Measurements from ENCODE around the gene SYNDIG1. TPM values are rescaled to one million over a fixed set of nuclear protein-coding genes. Genes with fewer than 3 reads are reported as not detected.

SYNDIG1 gene
- total RNA-seq, 2 experiments from 2014 or later, result not detected

DNA sequence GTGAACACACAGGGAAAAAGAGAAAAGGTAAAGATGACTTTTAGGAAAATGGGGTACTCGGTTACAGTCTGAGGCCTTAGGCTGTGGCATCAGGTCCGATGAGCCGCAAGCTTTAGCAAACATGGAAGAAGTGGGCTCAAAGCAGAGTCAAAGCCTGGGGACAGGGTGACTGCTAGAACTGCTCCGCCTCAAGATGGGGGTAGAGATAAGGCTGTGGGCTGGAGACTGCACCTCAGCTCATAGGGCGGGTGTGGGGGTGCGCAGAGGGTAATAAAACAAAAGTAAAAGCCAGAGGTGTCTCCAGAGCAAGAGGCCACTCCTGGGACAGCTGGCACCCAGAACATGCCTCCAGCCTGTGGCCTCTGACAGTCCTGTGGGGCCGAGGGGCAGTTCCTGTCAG lies 21.3 kb upstream of the SYNDIG1 start:
- intact Hi-C loops (cut with micrococcal nuclease; ENCODE audit: unreplicated experiment), result no loop called here
- no peak overlapping the region for H3K4me3 ChIP-seq (ENCODE audit: low read depth, low read length, poor library complexity, severe bottlenecking)
- no peak overlapping the region for H3K27ac ChIP-seq (ENCODE audit: low read depth, low read length, poor library complexity, severe bottlenecking)
- no peaks in the 10 kb centered on the region for H4K20me1 ChIP-seq (ENCODE audit: insufficient read depth, low read length)
- no peaks in the 10 kb centered on the region for H3K36me3 ChIP-seq (ENCODE audit: insufficient read depth, low read length)
- ChIA-PET POLR2A (no interaction called here), CTCF (ENCODE audit: unreplicated experiment) (no interaction called here)
- H3K9me3 ChIP-seq (ENCODE audit: low read length), result no peaks in the 10 kb centered on the region
- TF ChIP-seq EZH2phosphoT487 (IDR thresholded peaks at IDR 0.05; ENCODE audit: borderline replicate concordance, low read depth, low read length), result no peak
- TF ChIP-seq, protein P1, sequence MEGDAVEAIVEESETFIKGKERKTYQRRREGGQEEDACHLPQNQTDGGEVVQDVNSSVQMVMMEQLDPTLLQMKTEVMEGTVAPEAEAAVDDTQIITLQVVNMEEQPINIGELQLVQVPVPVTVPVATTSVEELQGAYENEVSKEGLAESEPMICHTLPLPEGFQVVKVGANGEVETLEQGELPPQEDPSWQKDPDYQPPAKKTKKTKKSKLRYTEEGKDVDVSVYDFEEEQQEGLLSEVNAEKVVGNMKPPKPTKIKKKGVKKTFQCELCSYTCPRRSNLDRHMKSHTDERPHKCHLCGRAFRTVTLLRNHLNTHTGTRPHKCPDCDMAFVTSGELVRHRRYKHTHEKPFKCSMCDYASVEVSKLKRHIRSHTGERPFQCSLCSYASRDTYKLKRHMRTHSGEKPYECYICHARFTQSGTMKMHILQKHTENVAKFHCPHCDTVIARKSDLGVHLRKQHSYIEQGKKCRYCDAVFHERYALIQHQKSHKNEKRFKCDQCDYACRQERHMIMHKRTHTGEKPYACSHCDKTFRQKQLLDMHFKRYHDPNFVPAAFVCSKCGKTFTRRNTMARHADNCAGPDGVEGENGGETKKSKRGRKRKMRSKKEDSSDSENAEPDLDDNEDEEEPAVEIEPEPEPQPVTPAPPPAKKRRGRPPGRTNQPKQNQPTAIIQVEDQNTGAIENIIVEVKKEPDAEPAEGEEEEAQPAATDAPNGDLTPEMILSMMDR (conservative IDR thresholded peaks at IDR 0.05; ENCODE audit: low read length), result no peak
- BruUV-seq (replicated peaks), result no TSS peak
- H3K79me2 ChIP-seq (ENCODE audit: insufficient read depth, low read depth, low read length), result no peaks in the 10 kb centered on the region
- no peaks in the 10 kb centered on the region for H3K9me2 ChIP-seq (ENCODE audit: insufficient read depth, low read length)
- no peak overlapping the region for H3K4me2 ChIP-seq (ENCODE audit: low read length)
- no peaks in the 10 kb centered on the region for H3K4me1 ChIP-seq (ENCODE audit: insufficient read depth, low read length, poor library complexity, severe bottlenecking)
- no peak for DNase-seq (ENCODE audit: low spot score)
- no peak overlapping the region for H2AFZ ChIP-seq (ENCODE audit: low read length)

DNA sequence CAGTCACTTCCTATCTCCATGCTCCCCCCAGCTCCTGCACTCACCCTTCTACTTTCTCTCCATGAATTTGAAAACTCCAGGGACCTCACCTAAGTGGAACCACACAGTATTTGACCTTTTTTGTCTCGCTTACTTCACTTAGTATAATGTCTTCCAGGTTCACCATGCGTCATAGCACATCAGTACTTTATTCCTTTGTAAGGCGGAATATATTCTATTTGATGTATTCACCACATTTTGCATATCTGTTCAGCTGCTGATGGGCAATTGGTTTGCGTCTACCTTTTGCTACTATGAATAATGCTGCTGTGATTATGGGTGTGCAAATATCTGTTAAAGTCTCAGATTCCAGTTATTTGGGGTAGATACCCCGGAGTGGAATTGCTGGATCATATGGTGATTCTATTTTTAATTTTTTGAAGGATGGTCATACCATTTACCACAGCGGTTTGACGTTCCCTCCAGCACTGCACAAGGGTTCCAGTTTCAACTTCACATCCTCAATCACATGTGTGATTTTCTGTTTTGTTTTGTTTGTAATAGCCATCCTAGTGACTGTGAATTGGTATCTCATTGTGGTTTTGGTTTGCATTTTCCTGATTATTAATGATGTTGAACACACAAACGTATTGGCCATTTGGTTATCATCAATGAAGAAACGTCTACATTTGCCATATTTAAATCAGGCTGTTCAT lies 20.3 kb upstream of the SYNDIG1 start:
- ChIA-PET CTCF (ENCODE audit: unreplicated experiment) (no interaction called here), POLR2A (no interaction called here)
- Histone ChIP-seq H3K9me3 (ENCODE audit: low read length) (no peaks in the 10 kb centered on the region), H3K27ac (ENCODE audit: low read depth, low read length, poor library complexity, severe bottlenecking) (no peak overlapping the region), H3K4me1 (ENCODE audit: insufficient read depth, low read length, poor library complexity, severe bottlenecking) (no peaks in the 10 kb centered on the region), H3K4me3 (ENCODE audit: low read depth, low read length, poor library complexity, severe bottlenecking) (no peak overlapping the region), H3K9me2 (ENCODE audit: insufficient read depth, low read length) (no peaks in the 10 kb centered on the region), H2AFZ (ENCODE audit: low read length) (no peak overlapping the region), H3K36me3 (ENCODE audit: insufficient read depth, low read length) (no peaks in the 10 kb centered on the region), H3K4me2 (ENCODE audit: low read length) (no peak overlapping the region), H3K79me2 (ENCODE audit: insufficient read depth, low read depth, low read length) (no peaks in the 10 kb centered on the region), H4K20me1 (ENCODE audit: insufficient read depth, low read length) (no peaks in the 10 kb centered on the region)
- DNase-seq (ENCODE audit: low spot score), result no peak
- BruUV-seq (replicated peaks), result no TSS peak
- TF ChIP-seq EZH2phosphoT487 (IDR thresholded peaks at IDR 0.05; ENCODE audit: borderline replicate concordance, low read depth, low read length), result no peak
- TF ChIP-seq, protein P1 (conservative IDR thresholded peaks at IDR 0.05; ENCODE audit: low read length), result no peak
- intact Hi-C loops (cut with micrococcal nuclease; ENCODE audit: unreplicated experiment), result no loop called here

DNA sequence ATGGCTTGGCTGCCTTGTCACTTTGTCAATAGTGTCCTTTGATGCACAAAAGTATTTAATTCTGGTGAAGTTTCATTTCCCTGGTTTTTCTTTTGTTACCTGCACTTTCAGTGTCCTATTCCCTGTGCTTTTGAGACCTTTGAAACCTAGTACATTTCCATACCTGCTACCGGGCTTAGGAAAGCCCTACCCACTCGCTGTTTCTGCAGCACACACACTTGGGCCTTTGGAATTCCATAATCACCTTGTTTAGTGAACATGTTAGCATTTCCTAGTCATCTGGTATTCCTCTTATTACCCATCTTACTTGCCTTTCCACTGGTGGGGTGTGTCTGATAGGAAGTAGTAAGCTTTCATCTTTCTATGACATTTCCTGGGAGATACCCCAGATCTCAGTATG lies 19.3 kb upstream of the SYNDIG1 start:
- Histone ChIP-seq H3K9me3 (ENCODE audit: low read length) (no peaks in the 10 kb centered on the region), H2AFZ (ENCODE audit: low read length) (no peak overlapping the region), H3K36me3 (ENCODE audit: insufficient read depth, low read length) (no peaks in the 10 kb centered on the region), H3K9me2 (ENCODE audit: insufficient read depth, low read length) (no peaks in the 10 kb centered on the region), H3K27ac (ENCODE audit: low read depth, low read length, poor library complexity, severe bottlenecking) (no peak overlapping the region), H3K79me2 (ENCODE audit: insufficient read depth, low read depth, low read length) (no peaks in the 10 kb centered on the region), H3K4me2 (ENCODE audit: low read length) (no peak overlapping the region), H4K20me1 (ENCODE audit: insufficient read depth, low read length) (no peaks in the 10 kb centered on the region), H3K4me3 (ENCODE audit: low read depth, low read length, poor library complexity, severe bottlenecking) (no peak overlapping the region), H3K4me1 (ENCODE audit: insufficient read depth, low read length, poor library complexity, severe bottlenecking) (no peaks in the 10 kb centered on the region)
- no peak for TF ChIP-seq EZH2phosphoT487 (IDR thresholded peaks at IDR 0.05; ENCODE audit: borderline replicate concordance, low read depth, low read length)
- TF ChIP-seq, protein P1 (conservative IDR thresholded peaks at IDR 0.05; ENCODE audit: low read length), result no peak
- CTCF ChIA-PET (ENCODE audit: unreplicated experiment), result no interaction called here
- no peak for DNase-seq (ENCODE audit: low spot score)
- BruUV-seq (replicated peaks), result no TSS peak
- intact Hi-C loops (cut with micrococcal nuclease; ENCODE audit: unreplicated experiment), result no loop called here
- POLR2A ChIA-PET, result no interaction called here
